K562 (cell line): ENCODE measurements around the gene MIDN. TPM values are rescaled to one million over a fixed set of nuclear protein-coding genes. Genes with fewer than 3 reads are reported as not detected.

ENCODE experiments used
- CBX8 ChIP-seq: fragments of 200-600 bp; sonication (generic); IDR thresholded peaks from 2 replicates; pipeline ENCODE4 v1.6.1; 2012; ENCODE audit warnings: borderline replicate concordance, mixed run types, low read depth, mild to moderate bottlenecking, moderate library complexity, mixed read lengths, low read length, control low read depth, inconsistent platforms; ENCODE audit not compliant: poor library complexity, severe bottlenecking; ENCODE audit errors: extremely low read depth
- HNRNPUL1 ChIP-seq: fragments of 200-400 bp; formaldehyde crosslinking; IDR thresholded peaks from 2 replicates; pipeline ENCODE4 v1.6.1; 2017; ENCODE audit warnings: low read length
- HSF4 ChIP-seq: fragments of 250-450 bp; sonication (Bioruptor Pico); IDR thresholded peaks from 2 replicates; pipeline ENCODE4 v2.1.2; 2022; ENCODE audit warnings: mild to moderate bottlenecking, moderate library complexity, borderline replicate concordance
- ILF3 ChIP-seq: fragments of 450-650 bp; IDR thresholded peaks from 2 replicates; pipeline ENCODE4 v1.6.1; 2018; ENCODE audit warnings: antibody characterized with exemption, mild to moderate bottlenecking, moderate library complexity, borderline replicate concordance
- MAZ ChIP-seq, 2 experiments: fragments of 450-650 bp in 1 of 2; sonication (generic) in 1 of 2; formaldehyde crosslinking; IDR thresholded peaks in 1 of 2; conservative IDR thresholded peaks in 1 of 2; 2 replicates each; pipeline versions ENCODE4 v1.4.0 to v1.5.0; 2020; ENCODE audit warnings: mild to moderate bottlenecking in 1 of 2, missing genetic modification reagents in 1 of 2
- MYC ChIP-seq, 2 experiments: fragments of 250-450 bp in 1 of 2; sonication (Bioruptor Pico) in 1 of 2; IDR thresholded peaks; 2 replicates each; pipeline versions ENCODE4 v1.5.1 to v1.6.1; 2012 to 2021; ENCODE audit warnings: low read depth in 2 of 2, borderline replicate concordance in 1 of 2, improper control_type of control experiment in 1 of 2, low read length in 1 of 2, mild to moderate bottlenecking in 1 of 2, moderate library complexity in 1 of 2
- NCOA6 ChIP-seq: fragments of 450-650 bp; IDR thresholded peaks from 2 replicates; pipeline ENCODE4 v1.6.1; 2017; ENCODE audit warnings: mild to moderate bottlenecking
- PCBP1 ChIP-seq: fragments of 200-400 bp; formaldehyde crosslinking; IDR thresholded peaks from 2 replicates; pipeline ENCODE4 v1.6.1; 2018; ENCODE audit warnings: mild to moderate bottlenecking, low read depth, low read length; ENCODE audit not compliant: poor library complexity, severe bottlenecking
- RB1 ChIP-seq: fragments of 450-650 bp; IDR thresholded peaks from 2 replicates; pipeline ENCODE4 v1.6.1; 2017; ENCODE audit warnings: low read depth, mild to moderate bottlenecking
- SIX5 ChIP-seq, 2 experiments: IDR thresholded peaks; 2 replicates each; pipeline ENCODE4 v1.6.1; 2011; ENCODE audit warnings: low read length in 2 of 2, borderline replicate concordance in 1 of 2, low read depth in 1 of 2, mild to moderate bottlenecking in 1 of 2, moderate library complexity in 1 of 2; ENCODE audit not compliant: insufficient read depth in 1 of 2
- YY1 ChIP-seq, 3 experiments: IDR thresholded peaks; 2 replicates each; pipeline ENCODE4 v1.6.1; 2011; ENCODE audit warnings: low read length in 2 of 3, mild to moderate bottlenecking in 2 of 3, moderate library complexity in 2 of 3, borderline replicate concordance in 1 of 3, control low read depth in 1 of 3, low read depth in 1 of 3; ENCODE audit not compliant: insufficient read depth in 3 of 3, insufficient replicate concordance in 2 of 3, control insufficient read depth in 1 of 3, insufficient read length in 1 of 3; ENCODE audit errors: extremely low read depth in 1 of 3
- ZC3H11A ChIP-seq: IDR thresholded peaks from 2 replicates; pipeline ENCODE4 v1.6.1; 2012; ENCODE audit warnings: low read depth, low read length, improper control_type of control experiment
- ZNF436 ChIP-seq: fragments of 250-450, 450-650 bp; sonication (Bioruptor Pico); formaldehyde crosslinking; IDR thresholded peaks from 2 replicates; pipeline ENCODE4 v1.7.0; 2020; ENCODE audit warnings: mild to moderate bottlenecking
- polyA plus RNA-seq, 8 experiments: library from polyadenylated mRNA; depleted of rRNA in 4 of 8; stranded (reverse) in 5 of 8; unstranded in 3 of 8; fragments of >200 nt; fragmentation: Nextera tagmentation in 2 of 8; fragmentation: Illumina TruSeq in 1 of 8; extraction: Ambion mirVana in 2 of 8; extraction: Trizol in 1 of 8; gene quantifications; 2 replicates each; pipeline versions ENCODE4 v1.2.1 to v1.2.3, GENCODE V29; 2011 to 2014; ENCODE audit warnings: inconsistent platforms in 1 of 8, missing spikeins in 1 of 8
- total RNA-seq, 7 experiments: library from RNA; depleted of rRNA in 6 of 7; stranded (reverse); fragments of >200 nt in 6 of 7; fragmentation: Illumina TruSeq in 2 of 7; extraction: Trizol in 2 of 7; gene quantifications; 2 replicates each; pipeline versions ENCODE4 v1.2.1 to v1.2.3, GENCODE V29; 2011 to 2021; ENCODE audit warnings: low replicate concordance in 1 of 7
- TF ChIP-seq, protein P1 (sequence below), 2 experiments: fragments of 450-650 bp; formaldehyde crosslinking in 1 of 2; IDR thresholded peaks; 2 replicates each; pipeline versions ENCODE4 v1.4.0 to v1.6.1; 2014 to 2020; ENCODE audit warnings: mild to moderate bottlenecking in 2 of 2, borderline replicate concordance in 1 of 2, low read depth in 1 of 2
- TF ChIP-seq, protein P2 (sequence below): fragments of 250-450 bp; sonication (Bioruptor Pico); IDR thresholded peaks from 2 replicates; pipeline ENCODE4 v1.8.0; 2021; ENCODE audit warnings: mild to moderate bottlenecking, moderate library complexity

Gene MIDN
- total and polyA plus RNA-seq, 9 of the 15 experiments (the other 6 are each of a cell fraction or from before 2014, with no cell fraction given): 0.17 to 120 (median 10.1) TPM

DNA sequence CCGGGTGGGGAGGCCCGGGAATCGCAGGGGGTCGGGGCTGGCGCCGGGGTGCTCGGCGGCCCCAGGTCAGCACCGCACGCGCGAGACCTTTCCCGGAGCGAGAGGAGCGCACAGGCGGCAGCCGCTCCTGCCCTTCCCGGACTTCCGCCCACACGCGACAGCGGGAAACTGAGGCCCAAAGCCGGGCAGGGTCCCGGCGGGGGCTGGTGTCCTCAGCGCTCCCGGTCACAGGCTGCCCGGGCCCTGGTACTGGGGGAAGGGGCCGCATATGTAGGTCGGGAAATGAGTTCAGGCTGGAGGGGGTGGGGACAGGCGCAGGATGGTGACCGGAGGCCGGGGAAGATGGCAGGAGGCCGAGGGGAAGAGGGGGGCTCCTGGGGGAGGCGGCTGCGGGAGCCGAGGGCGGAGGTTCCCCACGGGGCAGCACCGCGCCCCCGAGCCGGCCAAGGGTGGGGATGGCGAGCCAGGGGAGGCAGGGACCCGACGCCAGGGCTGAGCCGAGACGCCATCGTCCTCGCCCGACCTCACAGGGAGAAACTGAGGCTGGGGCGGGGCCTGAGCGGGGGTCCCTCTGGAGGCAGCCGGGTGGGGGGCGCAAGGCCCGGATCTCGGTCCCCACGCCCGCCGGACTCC, 11.2 kb upstream of the MIDN start (continued):
- TF ChIP-seq NCOA6: no peak
- TF ChIP-seq SIX5 (IDR thresholded peaks at IDR 0.05; ENCODE audit: borderline replicate concordance in 1 of 2, insufficient read depth in 1 of 2, low read depth in 1 of 2, low read length in 2 of 2): no peak
- TF ChIP-seq RB1: no peak
- TF ChIP-seq CBX8: no peak
- no peak for TF ChIP-seq ZNF436
- no peak for TF ChIP-seq MYC (IDR thresholded peaks at IDR 0.05; ENCODE audit: low read depth, low read length)
- no peak for TF ChIP-seq MYC (CRISPR knock-in tag; IDR thresholded peaks at IDR 0.05; ENCODE audit: borderline replicate concordance, low read depth)
- TF ChIP-seq HSF4 (CRISPR knock-in tag): no peak
- TF ChIP-seq YY1 (IDR thresholded peaks at IDR 0.05; ENCODE audit: borderline replicate concordance in 1 of 3, control insufficient read depth in 1 of 3, extremely low read depth in 1 of 3, insufficient read depth in 3 of 3, insufficient read length in 1 of 3, insufficient replicate concordance in 2 of 3, low read depth in 1 of 3, low read length in 2 of 3): peak in 1 of 3 experiments; percentile 22
- TF ChIP-seq, protein P1, sequence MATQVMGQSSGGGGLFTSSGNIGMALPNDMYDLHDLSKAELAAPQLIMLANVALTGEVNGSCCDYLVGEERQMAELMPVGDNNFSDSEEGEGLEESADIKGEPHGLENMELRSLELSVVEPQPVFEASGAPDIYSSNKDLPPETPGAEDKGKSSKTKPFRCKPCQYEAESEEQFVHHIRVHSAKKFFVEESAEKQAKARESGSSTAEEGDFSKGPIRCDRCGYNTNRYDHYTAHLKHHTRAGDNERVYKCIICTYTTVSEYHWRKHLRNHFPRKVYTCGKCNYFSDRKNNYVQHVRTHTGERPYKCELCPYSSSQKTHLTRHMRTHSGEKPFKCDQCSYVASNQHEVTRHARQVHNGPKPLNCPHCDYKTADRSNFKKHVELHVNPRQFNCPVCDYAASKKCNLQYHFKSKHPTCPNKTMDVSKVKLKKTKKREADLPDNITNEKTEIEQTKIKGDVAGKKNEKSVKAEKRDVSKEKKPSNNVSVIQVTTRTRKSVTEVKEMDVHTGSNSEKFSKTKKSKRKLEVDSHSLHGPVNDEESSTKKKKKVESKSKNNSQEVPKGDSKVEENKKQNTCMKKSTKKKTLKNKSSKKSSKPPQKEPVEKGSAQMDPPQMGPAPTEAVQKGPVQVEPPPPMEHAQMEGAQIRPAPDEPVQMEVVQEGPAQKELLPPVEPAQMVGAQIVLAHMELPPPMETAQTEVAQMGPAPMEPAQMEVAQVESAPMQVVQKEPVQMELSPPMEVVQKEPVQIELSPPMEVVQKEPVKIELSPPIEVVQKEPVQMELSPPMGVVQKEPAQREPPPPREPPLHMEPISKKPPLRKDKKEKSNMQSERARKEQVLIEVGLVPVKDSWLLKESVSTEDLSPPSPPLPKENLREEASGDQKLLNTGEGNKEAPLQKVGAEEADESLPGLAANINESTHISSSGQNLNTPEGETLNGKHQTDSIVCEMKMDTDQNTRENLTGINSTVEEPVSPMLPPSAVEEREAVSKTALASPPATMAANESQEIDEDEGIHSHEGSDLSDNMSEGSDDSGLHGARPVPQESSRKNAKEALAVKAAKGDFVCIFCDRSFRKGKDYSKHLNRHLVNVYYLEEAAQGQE (IDR thresholded peaks at IDR 0.05; ENCODE audit: borderline replicate concordance): no peak
- TF ChIP-seq, protein P1 (CRISPR knock-in tag; IDR thresholded peaks at IDR 0.05; ENCODE audit: low read depth): no peak
- TF ChIP-seq MAZ (CRISPR knock-in tag; conservative IDR thresholded peaks at IDR 0.05 in 1 of 2, IDR thresholded peaks at IDR 0.05 in 1 of 2): peak; percentile 37 to 41; a peak in 1 of 4 replicates
- TF ChIP-seq ZC3H11A: no peak
- peak; percentile 51 for TF ChIP-seq PCBP1
- TF ChIP-seq, protein P2, sequence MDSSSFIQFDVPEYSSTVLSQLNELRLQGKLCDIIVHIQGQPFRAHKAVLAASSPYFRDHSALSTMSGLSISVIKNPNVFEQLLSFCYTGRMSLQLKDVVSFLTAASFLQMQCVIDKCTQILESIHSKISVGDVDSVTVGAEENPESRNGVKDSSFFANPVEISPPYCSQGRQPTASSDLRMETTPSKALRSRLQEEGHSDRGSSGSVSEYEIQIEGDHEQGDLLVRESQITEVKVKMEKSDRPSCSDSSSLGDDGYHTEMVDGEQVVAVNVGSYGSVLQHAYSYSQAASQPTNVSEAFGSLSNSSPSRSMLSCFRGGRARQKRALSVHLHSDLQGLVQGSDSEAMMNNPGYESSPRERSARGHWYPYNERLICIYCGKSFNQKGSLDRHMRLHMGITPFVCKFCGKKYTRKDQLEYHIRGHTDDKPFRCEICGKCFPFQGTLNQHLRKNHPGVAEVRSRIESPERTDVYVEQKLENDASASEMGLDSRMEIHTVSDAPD (CRISPR knock-in tag): no peak
- TF ChIP-seq HNRNPUL1: no peak
- no peak for TF ChIP-seq ILF3
